ENCODE data around the gene ADORA2A.

Gene ADORA2A

DNA sequence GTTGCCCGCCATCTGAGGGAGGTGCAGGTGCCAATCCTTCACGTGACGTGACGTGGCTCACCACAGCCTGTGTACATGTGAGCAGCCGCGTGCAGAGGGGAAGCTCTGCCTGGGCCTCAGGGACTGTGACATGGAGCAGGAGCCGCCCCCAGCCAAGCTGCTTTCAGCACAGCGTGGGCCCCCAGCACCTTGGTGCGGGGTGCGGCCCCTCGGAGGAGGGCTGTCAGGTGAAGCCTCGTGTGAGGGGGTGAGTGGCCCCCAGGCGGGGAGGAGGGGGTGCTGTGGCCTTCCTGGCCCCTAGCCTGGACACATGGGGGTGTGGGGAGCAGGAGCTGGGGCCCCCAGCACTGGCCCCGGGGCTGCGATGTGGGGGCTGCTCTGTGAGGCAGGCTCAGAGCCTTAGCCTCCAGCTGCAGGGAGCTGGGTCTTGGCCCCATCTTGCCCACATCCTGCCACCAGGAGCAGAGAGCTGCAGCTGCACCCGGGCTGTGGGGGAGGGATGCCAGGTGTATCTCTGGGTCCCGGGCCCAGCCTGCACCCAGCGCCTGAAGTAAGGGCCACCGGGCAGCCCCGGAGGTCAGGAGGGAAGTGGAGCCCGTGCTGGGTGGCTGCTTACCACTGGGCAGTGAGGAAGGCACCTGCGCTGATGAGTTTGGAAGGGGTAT lies at the start of gene ADORA2A:
Gene ADORA2A (plus strand): TSS at position 100 of the 665 bp plus-strand sequence. CDS start 5,806 bp downstream, outside the sequence.
- DNase-seq (ENCODE audit: low spot score): no peak

DNA sequence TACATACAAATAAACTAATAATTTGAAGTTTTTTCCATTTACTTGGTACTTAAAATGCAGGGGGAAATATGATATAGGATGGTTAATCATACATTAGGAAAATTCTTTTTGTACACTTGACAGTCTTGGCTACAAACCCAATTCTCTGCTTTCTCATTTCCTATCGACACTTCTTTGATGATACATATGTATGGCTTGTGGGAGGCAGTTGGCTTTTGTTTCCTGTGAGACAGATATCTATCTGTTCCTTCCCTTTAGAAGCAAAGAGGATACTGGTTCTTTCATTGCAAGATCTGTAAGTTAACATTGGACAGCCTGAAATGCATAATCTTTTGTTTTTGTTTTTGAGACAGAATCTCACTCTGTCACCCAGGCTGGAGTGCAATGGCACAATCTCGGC lies 47.9 kb upstream of the ADORA2A start:
- no peak for DNase-seq (ENCODE audit: low spot score)

DNA sequence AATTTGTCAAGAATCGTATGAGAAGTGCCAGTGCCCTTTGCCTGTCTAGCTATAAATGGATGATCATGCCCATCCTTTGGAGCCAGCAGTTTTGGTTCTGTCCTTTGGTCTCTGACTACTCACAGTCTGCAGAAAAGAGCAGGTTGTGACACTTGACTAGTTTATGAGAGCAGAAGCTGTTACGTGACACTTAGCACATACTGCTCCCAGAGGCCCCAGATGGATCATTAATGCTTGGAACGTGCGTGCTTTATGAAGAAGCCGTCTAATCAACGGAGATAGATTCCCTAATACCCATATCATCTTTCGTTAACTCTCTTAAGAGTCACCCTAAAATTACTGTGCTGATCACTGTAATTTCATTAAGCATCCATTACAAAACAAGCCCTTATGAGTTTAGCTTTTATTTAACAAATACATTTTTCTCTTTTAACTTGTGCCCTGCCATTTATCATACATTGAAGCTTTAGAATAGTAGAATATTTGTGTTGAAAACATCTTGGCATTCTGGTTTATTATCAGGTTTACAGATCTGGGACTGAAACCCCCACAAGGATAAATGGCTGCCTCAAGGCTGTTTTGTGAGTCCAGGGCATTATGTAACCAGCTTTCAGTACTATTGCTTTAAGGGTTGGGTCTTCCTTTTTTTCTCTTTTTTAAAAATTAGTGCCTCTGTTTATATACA lies 47.0 kb upstream of the ADORA2A start:
- DNase-seq (ENCODE audit: low spot score): no peak

DNA sequence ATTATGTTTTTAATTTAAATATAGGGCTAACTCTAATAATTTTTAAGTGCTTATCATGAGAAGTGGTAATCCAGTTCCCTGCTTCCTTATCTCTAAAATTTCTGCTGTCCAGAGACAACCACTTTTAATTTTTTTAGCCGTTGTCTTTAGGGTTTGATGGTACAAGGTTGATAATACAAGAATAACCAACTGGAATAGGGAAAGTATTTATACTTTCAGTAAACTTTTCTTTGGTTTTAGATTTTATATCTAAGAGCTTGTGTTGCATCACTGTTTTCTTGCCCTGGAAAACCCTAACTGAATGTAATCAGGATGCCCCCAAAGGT lies 46.5 kb upstream of the ADORA2A start:
- DNase-seq (ENCODE audit: low spot score): no peak

DNA sequence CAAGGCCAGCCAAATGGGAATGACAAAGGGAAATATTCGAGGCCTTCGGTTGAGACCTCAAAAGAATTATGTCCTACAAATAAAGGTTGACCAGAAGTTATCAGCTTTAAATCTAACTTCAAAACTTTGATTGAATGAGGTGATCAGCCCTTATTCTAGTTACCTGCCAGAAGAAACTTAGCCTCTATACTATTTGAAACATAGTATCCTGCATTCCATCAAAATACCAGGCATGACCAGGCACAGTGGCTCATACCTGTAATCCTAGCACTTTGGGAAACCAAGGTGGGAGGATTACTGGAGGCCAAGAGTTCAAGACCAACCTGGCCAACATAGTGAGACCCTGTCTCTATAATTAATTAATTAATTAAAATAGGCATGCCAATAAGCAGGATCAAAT lies 44.3 kb upstream of the ADORA2A start:
- no peak for DNase-seq (ENCODE audit: low spot score)

DNA sequence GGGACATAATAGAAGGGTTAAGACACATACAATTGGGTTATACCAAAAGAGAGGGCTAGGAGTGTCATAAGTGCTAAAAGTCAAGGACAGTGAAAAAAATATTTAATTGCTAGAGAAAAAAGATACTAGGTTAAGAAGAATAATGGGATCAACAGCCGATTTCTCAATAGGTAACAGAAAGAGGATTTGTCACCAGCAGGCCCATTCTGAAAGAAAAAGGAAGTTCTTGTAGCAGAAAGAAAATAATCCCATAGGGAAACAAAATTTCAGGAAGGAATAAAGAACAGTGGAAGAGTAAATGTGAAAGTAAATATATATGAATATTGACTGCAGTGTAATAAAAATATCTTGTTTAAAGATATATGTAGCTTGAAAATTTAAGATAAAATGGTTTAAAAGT lies 43.3 kb upstream of the ADORA2A start:
- DNase-seq (ENCODE audit: low spot score): no peak

DNA sequence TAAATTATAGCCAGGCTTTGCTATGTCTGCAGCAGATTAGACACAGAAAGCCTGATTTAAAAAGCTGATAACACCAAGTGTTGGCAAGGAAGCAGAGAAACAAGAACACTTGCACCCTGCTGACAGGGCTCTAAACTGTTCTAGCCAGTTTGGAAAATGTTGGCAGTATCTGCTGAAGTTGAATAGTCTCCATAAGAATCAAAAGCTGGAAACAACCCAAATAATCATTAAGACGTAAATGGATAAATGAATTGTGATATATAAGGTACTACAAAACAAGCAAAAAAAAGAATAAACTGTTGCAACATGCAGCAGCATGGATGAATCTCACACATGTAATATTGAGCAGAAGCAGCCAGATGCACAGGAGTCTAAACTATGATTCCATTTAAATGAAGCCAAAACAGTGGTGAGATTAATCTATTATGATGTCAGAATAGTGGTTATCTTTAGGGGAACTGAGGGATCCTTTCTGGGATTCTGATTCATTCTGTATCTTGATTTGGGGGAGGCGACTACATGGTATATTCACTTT lies 40.4 kb upstream of the ADORA2A start:
- no peak for DNase-seq (ENCODE audit: low spot score)

DNA sequence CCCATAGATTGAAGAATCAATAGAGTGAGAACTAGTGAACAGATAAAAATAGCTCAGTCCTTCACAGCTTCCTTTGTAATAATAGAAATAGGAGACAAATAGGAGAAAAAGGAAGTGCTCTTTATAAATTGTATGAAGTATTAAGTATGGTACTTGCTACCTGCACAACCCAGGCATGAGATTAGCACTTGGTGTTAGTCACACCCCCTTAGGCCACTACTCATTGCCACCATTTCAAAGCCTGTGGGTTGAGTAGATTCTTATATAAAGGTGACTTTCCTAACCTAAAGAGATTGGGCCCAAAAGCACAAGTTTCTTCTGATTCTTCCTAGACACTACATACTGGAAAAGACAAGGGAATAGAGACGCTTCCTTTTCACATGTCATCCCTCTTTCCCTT lies 37.7 kb upstream of the ADORA2A start:
- no peak for DNase-seq (ENCODE audit: low spot score)

DNA sequence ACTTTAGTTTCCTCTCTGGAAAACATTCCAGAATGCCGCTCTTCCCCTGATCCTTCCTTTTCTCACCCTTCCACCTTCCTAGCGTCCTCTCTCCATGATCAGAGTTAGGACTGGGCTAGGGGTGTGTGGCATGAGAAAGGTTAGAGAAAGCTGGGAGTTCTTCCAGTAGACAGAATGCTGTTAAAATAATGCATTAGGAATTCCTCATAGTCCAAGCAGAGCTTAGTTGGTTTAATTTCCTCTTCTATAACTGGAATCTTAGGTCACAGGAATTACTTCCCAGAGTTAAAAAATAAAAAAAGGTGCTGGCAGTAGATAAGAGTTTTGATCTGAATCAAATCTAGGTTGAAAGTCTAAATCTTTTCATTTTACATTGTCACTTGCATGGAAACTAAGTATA lies 37.2 kb upstream of the ADORA2A start:
- DNase-seq (ENCODE audit: low spot score): no peak

DNA sequence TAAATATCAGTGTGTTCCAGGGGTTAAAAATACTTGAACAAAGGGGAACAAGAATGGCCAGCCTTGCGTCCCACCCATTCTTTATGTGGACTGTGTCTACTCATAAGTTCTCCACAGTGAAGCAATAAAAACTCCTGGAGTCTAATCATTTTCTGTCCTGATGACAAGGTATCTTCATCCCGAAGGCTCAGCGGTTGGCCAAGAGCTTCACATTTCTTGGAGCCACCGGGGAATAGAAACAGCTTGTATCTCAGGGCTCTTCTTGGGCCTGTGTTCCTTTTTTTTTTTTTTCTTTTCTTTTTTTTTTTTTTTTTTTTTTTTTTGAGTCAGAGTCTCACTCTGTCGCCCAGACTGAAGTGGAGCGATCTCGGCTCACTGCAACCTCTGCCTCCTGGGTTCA lies 36.8 kb upstream of the ADORA2A start:
- no peak for DNase-seq (ENCODE audit: low spot score)

DNA sequence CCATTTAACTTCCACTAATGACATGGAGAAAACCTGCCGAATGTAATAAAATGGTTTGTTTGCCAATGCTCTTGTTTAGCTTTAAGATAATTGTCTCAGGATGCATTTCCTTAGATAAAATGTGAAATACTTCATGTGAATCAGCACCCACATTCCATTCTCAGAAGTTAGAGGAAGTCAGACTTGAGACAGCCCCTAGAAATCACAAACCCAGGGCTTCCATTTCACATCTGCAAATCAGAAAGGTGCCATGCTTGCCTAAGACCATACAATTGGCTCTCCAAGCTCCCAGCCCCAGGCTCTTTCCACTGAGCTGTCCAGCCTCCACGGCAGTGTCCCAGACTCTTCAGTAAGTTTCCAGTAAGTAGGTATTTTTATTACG lies 35.6 kb upstream of the ADORA2A start:
- no peak for DNase-seq (ENCODE audit: low spot score)

DNA sequence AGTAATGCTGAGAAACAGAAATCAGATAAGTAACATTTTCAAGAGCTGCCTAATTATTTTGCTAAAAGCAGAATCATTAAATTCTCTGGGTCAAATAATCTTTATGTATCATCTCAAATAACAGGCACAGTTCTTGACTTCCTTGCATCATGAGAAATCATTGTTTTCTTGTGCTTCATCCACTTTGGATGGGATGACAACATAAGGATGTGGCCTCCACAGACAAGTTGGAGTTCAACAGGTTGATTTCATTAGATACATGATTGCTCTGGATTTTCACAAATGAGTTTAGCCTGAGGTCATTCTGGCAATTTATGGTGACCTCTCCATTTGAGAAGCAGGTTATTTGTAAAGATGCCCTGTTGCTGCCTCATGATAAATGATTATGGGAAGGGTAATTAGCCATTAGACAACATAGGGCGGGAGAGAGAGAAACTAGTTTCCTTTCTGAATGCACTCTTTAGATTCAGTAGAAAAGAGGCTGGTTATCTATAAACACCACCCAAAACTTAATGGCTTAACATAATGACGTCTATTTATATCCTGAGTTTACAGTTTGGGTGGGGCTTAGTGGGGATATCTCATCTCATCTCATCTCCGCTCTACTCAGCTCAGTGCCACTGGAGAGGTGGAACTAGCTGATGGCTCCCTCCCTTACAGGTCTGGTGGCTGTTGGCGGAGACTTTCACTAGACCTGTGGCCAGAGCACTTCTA lies 35.0 kb upstream of the ADORA2A start:
- no peak for DNase-seq (ENCODE audit: low spot score)

DNA sequence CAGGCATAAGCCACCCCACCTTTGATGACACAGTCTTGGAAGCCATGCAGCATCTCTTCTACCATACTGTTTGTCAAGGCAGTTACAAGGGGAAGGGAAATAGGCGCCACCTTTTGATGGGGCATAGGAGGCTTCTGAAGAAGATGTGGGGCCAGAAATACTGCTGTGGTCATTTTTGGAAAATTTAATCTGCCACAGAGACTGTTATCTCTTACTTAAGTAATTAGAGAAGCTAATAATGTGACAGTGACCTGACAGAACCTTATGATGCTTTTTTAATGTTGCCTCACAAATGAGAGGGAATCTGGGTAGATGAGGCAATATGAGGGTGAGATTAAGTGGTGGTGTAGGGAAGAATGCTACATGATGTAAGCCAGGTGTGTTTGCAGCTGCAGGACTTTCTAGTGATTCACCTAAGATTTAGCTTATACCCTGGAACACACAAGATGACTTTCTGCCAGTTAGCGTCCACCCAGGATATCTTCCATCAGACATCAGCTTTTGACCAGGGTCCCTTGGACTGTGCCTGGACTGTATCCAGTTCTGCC lies 34.3 kb upstream of the ADORA2A start:
- DNase-seq (ENCODE audit: low spot score): no peak

DNA sequence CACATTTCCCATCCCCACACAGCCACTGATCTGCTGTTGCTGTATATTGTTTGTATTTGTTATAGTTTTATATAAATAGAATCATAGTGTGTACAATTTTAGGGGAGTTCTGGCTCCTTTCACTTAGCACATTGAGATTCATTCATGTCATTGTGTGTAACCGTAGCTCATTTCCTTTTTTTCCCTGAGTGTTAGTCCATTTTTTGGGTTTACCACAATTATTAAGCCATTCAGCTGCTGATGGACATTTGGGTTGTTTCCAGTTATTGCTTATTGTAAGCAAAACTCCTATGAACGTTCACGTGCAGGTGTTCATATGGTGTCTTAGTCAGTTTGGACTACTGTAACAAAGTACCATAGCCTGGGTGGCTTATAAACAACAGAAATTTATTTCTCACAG lies 33.6 kb upstream of the ADORA2A start:
- no peak for DNase-seq (ENCODE audit: low spot score)

DNA sequence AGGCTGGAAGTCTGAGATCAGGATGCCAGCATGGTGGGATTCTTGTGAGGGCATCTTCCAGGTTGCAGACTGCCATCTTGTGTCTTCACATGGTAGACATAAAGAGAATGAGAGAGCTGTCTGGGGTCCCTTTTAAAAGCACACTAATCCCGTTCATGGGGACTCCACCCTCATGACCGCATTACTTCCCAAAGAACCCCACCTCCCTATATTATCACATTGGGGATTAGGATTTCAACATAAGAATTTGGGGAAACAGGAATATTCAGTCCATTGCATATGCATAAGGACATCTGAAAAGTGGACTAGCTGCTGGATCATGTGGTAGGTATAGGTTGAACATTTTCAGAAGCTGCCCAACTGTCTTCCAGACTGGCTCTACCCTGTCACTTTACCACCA lies 33.1 kb upstream of the ADORA2A start:
- DNase-seq (ENCODE audit: low spot score): no peak

DNA sequence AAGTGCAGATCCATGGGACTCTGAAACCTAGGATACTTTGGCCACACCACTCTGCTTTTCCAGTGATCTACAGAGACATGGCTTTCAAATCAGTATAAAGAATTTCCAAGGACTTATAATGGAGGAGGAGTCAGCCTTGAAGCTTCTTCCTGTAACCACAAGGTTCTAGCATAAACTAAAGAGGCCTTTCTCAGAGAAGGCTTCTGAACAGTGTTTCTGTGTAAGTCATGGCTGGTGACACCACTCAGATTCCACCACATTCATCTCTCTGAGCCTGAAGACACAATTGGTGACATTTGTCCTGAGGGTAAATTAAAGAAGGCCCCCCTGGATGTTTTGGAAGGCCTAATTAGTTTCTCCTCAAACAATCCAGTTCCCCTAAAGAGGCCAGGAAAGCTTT lies 29.0 kb upstream of the ADORA2A start:
- no peak for DNase-seq (ENCODE audit: low spot score)

DNA sequence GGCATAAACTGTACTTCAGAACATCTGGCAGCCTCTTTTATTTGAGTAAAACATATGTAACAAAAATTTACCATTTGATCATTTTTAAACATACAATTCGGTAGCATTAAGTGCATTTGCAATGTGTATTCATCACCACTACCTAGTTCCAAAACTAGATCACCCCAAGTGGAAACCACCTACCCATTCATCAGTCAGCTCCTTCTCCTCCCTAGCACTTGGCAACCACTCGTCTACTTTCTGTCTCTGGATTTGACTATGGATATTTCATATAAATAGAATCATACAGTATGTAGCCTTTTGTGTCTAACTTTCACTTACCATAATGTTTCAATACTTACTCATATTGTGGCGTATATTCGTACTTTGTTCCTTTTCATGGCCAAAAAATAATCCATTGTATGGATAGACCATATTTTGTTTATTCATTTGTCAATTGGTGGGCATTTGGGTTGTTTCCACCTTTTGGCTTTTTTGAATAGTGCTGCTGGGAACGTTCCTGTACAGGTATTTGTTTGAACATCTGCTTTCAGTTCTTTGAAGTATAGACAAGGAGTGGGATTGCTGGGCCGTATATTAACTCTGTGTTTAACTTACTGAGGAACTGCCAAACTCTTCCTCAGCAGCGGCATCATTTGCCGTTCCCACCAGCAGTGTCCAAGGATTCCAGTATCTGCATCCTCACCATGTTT lies 27.2 kb upstream of the ADORA2A start:
- no peak for DNase-seq (ENCODE audit: low spot score)

DNA sequence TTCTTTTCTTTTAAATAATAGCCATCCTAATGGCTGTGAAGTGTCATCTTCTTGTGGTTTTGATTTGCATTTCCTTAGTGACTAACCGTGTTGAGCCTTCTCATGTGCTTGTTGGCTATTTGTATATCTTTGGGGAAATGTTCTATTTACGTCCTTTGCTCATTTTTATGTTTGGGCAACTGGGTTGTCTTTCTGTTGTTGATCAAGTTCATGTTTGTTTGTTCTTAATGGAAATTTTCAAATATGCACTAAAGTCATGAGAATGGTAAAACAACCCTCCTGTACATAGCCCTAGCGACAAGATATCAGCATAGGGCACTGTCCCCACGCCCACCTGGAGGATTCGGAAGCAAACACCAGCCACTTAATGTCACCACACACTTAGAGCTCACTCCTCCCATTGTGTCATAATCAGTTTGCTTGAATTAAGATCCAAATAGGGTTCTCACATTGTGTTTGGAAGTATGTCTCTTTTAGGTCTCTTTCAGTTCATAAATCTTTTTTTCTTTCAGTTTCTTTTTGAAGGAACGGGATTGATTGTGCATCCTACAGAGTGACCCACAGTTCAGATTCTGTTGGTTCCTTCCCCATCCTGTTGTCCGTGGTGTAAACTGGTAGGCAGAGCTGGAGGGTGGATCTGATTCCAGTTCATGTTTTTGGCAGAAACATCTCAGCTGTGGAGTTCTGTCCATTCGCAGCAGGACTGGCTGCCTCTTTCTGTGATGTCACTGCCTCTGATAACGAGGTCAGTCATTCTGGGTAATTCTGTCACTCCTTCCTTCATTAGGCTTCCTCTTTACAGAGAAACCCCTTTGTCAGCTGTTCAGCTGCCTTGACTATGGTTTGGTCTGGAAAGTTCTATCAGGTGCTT lies 26.4 kb upstream of the ADORA2A start:
- DNase-seq (ENCODE audit: low spot score): no peak

DNA sequence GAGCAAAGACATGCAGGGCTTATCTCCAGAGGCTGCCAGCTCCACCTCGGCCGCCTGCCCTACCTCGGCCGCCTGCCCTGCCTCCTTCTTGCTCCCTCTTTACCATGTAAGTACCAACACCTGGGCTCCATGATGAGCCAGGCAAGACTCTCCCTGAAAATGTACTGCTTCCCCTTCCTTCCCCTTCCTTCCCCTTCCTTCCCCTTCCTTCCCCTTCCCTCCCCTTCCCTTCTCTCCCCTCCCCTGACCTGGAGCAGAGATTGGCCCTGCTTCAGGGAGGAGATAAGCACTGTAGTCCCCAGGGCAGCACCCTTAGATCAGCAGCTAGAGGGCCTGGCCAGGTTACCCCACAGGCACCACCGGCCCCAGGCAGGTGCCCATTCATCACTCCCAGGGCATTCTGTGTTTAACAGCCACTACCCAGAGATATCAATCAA lies 25.4 kb upstream of the ADORA2A start:
- DNase-seq (ENCODE audit: low spot score): no peak

DNA sequence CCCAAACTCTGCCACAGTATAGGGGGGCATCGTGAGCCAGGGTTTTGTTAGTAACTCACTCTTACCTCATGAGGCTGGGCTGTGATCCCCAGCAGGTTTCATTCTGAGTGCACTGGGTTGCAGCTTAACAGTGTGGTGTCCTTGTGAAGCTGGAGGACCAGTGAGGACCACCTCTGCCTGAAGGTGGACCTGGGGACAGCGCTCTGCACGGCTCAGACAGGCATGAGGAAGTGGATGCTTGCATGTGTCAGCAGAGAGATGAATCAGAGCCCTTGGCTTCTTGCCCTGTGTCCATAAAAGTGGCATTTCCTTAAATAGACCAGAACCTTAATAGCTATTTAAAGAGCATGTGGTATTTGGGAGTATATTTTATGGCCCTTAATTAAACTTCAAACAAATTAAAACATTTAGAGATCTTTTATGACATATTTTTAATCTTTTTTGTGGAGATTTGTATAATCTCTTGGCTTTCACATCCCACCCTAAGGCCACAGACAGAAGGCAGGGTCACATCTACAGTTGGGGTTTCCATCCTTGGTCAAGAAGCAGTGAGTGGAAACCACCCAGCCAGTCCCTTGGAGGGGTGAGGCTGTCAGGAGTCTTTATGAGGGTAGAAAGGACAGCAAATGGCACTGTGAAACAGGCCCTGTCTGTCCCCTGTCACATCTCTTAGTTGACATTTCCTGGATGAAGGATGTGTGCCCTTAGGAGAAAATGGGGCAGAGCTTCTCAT lies 24.8 kb upstream of the ADORA2A start:
- no peak for DNase-seq (ENCODE audit: low spot score)

DNA sequence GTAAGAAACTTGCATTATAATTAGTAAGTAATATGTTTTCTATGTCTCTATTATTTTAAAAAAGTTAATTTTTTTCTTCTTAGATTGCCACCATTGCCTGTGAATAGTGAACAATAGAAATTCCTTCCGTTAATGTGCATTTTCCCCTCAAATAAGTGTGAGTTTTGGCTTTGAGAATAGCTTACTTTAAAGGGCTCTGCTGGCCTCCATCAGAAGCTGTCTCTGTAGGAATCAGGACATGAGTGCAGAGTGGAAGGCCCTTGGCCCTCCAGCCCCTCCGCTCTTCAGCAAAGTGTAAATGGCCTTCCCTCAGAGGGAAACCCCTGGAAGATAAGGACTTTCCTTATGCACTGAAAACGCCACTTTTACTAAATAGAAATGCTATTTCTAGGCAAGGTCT lies 24.1 kb upstream of the ADORA2A start:
- no peak for DNase-seq (ENCODE audit: low spot score)
